OCI-LY1 (cell line): ENCODE data around the gene CLSTN2.

Experiments used
- H2AFZ ChIP-seq: fragments of 200-600 bp; sonication (generic), shearing (Covaris generic); 2 replicates; pipeline ENCODE4 v1.6.0; 2014; ENCODE audit warnings: antibody characterized with exemption, mild to moderate bottlenecking, low read length
- H3F3A ChIP-seq: fragments of 200-600 bp; sonication (generic), shearing (Covaris generic); 2 replicates; pipeline ENCODE4 v1.6.0; 2014; ENCODE audit warnings: mild to moderate bottlenecking, antibody characterized with exemption, low read length, moderate library complexity; ENCODE audit not compliant: insufficient read depth
- H3K27ac ChIP-seq: fragments of 200-600 bp; sonication (generic); 2 replicates; pipeline ENCODE4 v1.5.1; 2014; ENCODE audit warnings: low read length, mixed run types, mild to moderate bottlenecking, low read depth; ENCODE audit not compliant: poor library complexity, severe bottlenecking
- H3K27me3 ChIP-seq: fragments of 200-600 bp; sonication (generic); 2 replicates; pipeline ENCODE4 v1.6.0; 2014; ENCODE audit warnings: antibody characterized with exemption, mild to moderate bottlenecking, low read length, moderate library complexity; ENCODE audit not compliant: insufficient read depth
- H3K36me3 ChIP-seq: fragments of 200-600 bp; sonication (generic); 2 replicates; pipeline ENCODE4 v1.6.1; 2014; ENCODE audit warnings: mild to moderate bottlenecking, antibody characterized with exemption, low read length, moderate library complexity, mixed read lengths; ENCODE audit not compliant: insufficient read depth
- H3K4me1 ChIP-seq: fragments of 200-600 bp; sonication (generic); 2 replicates; pipeline ENCODE4 v1.5.1; 2014; ENCODE audit warnings: mild to moderate bottlenecking, low read length, moderate library complexity; ENCODE audit not compliant: insufficient read depth, severe bottlenecking
- H3K4me2 ChIP-seq: fragments of 200-600 bp; sonication (generic), shearing (Covaris generic); 2 replicates; pipeline ENCODE4 v1.6.1; 2014; ENCODE audit warnings: low read length
- H3K4me3 ChIP-seq: fragments of 200-600 bp; sonication (generic); 2 replicates; pipeline ENCODE4 v1.5.1; 2014; ENCODE audit warnings: low read length, low read depth, mild to moderate bottlenecking, mixed read lengths; ENCODE audit not compliant: poor library complexity, severe bottlenecking
- H3K79me2 ChIP-seq: fragments of 200-600 bp; shearing (Covaris generic); 2 replicates; pipeline ENCODE4 v1.6.1; 2016; ENCODE audit warnings: mixed run types, low read length, mixed read lengths; ENCODE audit not compliant: insufficient read depth
- H3K9ac ChIP-seq: fragments of 200-600 bp; sonication (generic), shearing (Covaris generic); 2 replicates; pipeline ENCODE4 v1.6.1; 2014; ENCODE audit warnings: mild to moderate bottlenecking, low read length, mixed read lengths
- H3K9me2 ChIP-seq: fragments of 200-600 bp; sonication (generic), shearing (Covaris generic); 2 replicates; pipeline ENCODE4 v1.6.1; 2014; ENCODE audit warnings: low read depth, mild to moderate bottlenecking, low read length, mixed read lengths
- H3K9me3 ChIP-seq: fragments of 200-600 bp; shearing (Covaris generic); 2 replicates; pipeline ENCODE4 v1.6.1; 2014; ENCODE audit warnings: low read length, mixed read lengths
- H4K20me1 ChIP-seq: fragments of 200-600 bp; sonication (generic), shearing (Covaris generic); 2 replicates; pipeline ENCODE4 v1.6.0; 2016; ENCODE audit warnings: mild to moderate bottlenecking, low read length; ENCODE audit not compliant: insufficient read depth
- EZH2 ChIP-seq: fragments of 200-600 bp; sonication (generic), shearing (Covaris generic); IDR thresholded peaks from 2 replicates; pipeline ENCODE4 v1.8.0; 2017; ENCODE audit warnings: borderline replicate concordance, mixed run types, mild to moderate bottlenecking, antibody characterized with exemption, low read length, moderate library complexity, mixed read lengths
- TF ChIP-seq, protein P1 (sequence below): fragments of 200-600 bp; sonication (generic), shearing (Covaris generic); IDR thresholded peaks from 2 replicates; pipeline ENCODE4 v1.5.1; 2017; ENCODE audit warnings: mild to moderate bottlenecking, antibody characterized with exemption, low read length, moderate library complexity, mixed read lengths

Gene CLSTN2

DNA sequence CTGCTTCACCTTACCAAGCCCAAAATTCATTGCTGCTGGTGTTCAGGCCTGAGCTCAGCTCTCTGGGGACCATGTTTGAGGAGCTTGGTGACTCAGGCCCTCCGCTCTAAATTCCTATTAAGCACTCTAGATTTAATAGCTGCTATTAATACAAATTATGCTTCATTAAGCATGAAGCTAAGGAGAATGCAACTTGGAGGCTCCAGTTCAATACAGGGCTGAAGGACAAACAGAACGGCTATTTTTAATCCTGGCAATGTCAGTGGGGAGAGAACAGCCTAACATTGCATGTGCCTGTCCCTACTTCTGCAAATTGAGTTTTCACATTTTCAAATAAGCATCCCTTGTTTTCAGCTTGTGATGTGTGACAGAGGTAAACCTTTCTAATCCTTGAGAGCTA, 662.8 kb downstream of the CLSTN2 start:
- H3F3A ChIP-seq = no peaks in the 10 kb centered on the region
- H3K36me3 ChIP-seq = no peaks in the 10 kb centered on the region
- H3K4me3 ChIP-seq = no peak overlapping the region
- H2AFZ ChIP-seq = no peak overlapping the region
- H3K27ac ChIP-seq = no peak overlapping the region
- H3K27me3 ChIP-seq = no peaks in the 10 kb centered on the region
- no peak overlapping the region for H3K9ac ChIP-seq
- no peaks in the 10 kb centered on the region for H3K9me2 ChIP-seq
- TF ChIP-seq EZH2 = no peak
- no peaks in the 10 kb centered on the region for H3K79me2 ChIP-seq
- H3K4me1 ChIP-seq = no peaks in the 10 kb centered on the region
- no peaks in the 10 kb centered on the region for H3K9me3 ChIP-seq
- H3K4me2 ChIP-seq = no peak overlapping the region
- H4K20me1 ChIP-seq = no peaks in the 10 kb centered on the region

DNA sequence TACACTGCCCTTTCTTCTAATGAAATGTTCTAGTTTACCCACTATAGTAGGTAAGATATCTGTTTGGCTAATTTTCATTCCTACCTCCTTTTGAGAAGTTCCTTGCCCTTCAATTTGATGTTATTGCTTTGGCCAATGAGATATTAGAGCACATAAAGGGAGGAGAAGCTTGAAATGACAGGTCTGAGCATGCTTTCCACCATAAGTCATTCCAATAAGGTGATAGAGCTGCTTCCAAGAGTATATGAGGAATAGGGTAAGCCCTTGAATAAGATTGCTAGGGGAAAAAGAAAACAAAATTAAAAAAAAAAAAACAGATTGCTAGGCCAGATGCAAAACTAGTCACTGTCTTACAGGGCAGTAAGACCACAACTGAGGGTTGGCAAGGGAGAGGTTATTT, 664.0 kb downstream of the CLSTN2 start:
- Histone ChIP-seq H3K27ac (no peak overlapping the region), H4K20me1 (no peaks in the 10 kb centered on the region), H3K36me3 (no peaks in the 10 kb centered on the region), H3F3A (no peaks in the 10 kb centered on the region), H3K9me2 (no peaks in the 10 kb centered on the region), H3K9ac (no peak overlapping the region), H3K27me3 (no peaks in the 10 kb centered on the region), H3K4me3 (no peak overlapping the region), H3K9me3 (no peaks in the 10 kb centered on the region), H3K4me2 (no peak overlapping the region), H3K4me1 (no peaks in the 10 kb centered on the region), H3K79me2 (no peaks in the 10 kb centered on the region), H2AFZ (no peak overlapping the region)
- TF ChIP-seq EZH2 = no peak
- TF ChIP-seq, protein P1, sequence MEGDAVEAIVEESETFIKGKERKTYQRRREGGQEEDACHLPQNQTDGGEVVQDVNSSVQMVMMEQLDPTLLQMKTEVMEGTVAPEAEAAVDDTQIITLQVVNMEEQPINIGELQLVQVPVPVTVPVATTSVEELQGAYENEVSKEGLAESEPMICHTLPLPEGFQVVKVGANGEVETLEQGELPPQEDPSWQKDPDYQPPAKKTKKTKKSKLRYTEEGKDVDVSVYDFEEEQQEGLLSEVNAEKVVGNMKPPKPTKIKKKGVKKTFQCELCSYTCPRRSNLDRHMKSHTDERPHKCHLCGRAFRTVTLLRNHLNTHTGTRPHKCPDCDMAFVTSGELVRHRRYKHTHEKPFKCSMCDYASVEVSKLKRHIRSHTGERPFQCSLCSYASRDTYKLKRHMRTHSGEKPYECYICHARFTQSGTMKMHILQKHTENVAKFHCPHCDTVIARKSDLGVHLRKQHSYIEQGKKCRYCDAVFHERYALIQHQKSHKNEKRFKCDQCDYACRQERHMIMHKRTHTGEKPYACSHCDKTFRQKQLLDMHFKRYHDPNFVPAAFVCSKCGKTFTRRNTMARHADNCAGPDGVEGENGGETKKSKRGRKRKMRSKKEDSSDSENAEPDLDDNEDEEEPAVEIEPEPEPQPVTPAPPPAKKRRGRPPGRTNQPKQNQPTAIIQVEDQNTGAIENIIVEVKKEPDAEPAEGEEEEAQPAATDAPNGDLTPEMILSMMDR = no peak

DNA sequence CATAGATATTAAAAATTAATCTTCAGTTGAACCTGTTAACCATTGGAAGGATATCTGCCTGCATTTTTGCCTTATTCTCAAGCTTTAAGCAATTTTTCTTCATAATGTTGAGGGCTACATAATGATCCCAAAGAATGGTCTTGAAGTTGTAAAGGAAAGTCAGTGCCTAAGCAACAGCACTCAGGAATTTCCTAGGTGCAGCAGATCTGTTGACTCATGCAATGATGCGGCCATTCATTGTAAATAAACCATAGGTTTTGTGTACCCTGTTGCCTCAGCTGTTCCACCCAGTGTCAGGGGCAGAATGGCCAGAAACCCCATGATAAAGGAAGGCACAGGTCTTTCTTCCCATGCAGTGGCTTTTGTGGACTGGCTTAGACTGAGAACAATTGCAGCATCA, 664.5 kb downstream of the CLSTN2 start:
- Histone ChIP-seq H4K20me1 (no peaks in the 10 kb centered on the region), H3K27me3 (no peaks in the 10 kb centered on the region), H3K79me2 (no peaks in the 10 kb centered on the region)

DNA sequence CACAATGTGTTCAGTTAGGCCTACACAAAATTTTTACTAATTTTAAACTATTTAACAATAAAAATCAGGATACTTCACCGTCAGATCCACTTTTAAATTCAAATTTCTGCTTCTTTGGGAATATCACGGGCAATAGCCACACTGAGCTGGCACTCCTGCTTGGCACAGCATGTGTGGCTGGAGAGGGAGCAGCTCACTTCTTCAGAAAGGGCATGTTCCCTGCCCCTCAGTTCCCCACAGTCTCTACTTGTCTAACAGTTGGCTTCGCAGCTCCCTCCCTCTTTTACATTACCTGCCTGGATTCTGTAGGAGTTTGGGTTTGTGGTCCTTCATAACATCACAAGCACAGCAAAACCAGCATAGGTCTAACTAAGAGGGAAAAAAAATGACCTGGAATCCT, 666.9 kb downstream of the CLSTN2 start:
- no peaks in the 10 kb centered on the region for H4K20me1 ChIP-seq
- no peaks in the 10 kb centered on the region for H3K27me3 ChIP-seq
- H3K4me2 ChIP-seq = no peak overlapping the region
- no peaks in the 10 kb centered on the region for H3K36me3 ChIP-seq
- H3F3A ChIP-seq = no peaks in the 10 kb centered on the region
- H3K9me2 ChIP-seq = no peaks in the 10 kb centered on the region
- TF ChIP-seq EZH2 = no peak
- TF ChIP-seq, protein P1 = no peak
- no peaks in the 10 kb centered on the region for H3K4me1 ChIP-seq
- no peak overlapping the region for H2AFZ ChIP-seq
- H3K79me2 ChIP-seq = no peaks in the 10 kb centered on the region
- H3K4me3 ChIP-seq = no peak overlapping the region
- no peak overlapping the region for H3K9ac ChIP-seq
- no peaks in the 10 kb centered on the region for H3K9me3 ChIP-seq
- H3K27ac ChIP-seq = no peak overlapping the region

More for the DNA sequence above, 664.5 kb downstream of the CLSTN2 start:
- H2AFZ ChIP-seq = no peak overlapping the region
- no peak overlapping the region for H3K4me3 ChIP-seq
- no peak overlapping the region for H3K27ac ChIP-seq
- no peaks in the 10 kb centered on the region for H3K9me2 ChIP-seq
- no peak overlapping the region for H3K4me2 ChIP-seq
- no peaks in the 10 kb centered on the region for H3K36me3 ChIP-seq
- H3K9ac ChIP-seq = no peak overlapping the region
- no peak for TF ChIP-seq EZH2
- TF ChIP-seq, protein P1 = no peak
- no peaks in the 10 kb centered on the region for H3K4me1 ChIP-seq
- no peaks in the 10 kb centered on the region for H3K9me3 ChIP-seq
- H3F3A ChIP-seq = no peaks in the 10 kb centered on the region
